A549 (cell line): Measurements from ENCODE around the gene PATL2. TPM values are rescaled to one million over a fixed set of nuclear protein-coding genes. Genes with fewer than 3 reads are reported as not detected.

ENCODE experiments used
- ATAC-seq, 2 experiments: fragments of 200-7000 bp in 1 of 2; fragments of >200 bp in 1 of 2; cut with Nextera tagmentation in 1 of 2; cut with Tn5 transposase in 1 of 2; 3 replicates each; pipeline versions ENCODE4 v1.8.0 to v1.9.1; 2018 to 2020; ENCODE audit warnings: mild to moderate bottlenecking in 1 of 2, moderate library complexity in 1 of 2
- CTCF ChIA-PET: fragments of 300-600 bp; sonication (Branson Sonifier 250); formaldehyde crosslinking; extraction: SDS; loops from one replicate; lab custom pipeline; 2021; ENCODE audit warnings: antibody characterized with exemption, inconsistent platforms; lab: Yijun Ruan, JAX
- POLR2A ChIA-PET: fragments of 350-600 bp; formaldehyde crosslinking; extraction: SDS; loops from one replicate; lab custom pipeline; 2021; ENCODE audit warnings: antibody characterized with exemption, inconsistent platforms; lab: Yijun Ruan, JAX
- DNase-seq, 2 experiments: peaks; one replicate each; pipeline versions ENCODE4 v3.0.0 to v3.0.0-alpha.2; 2011 to 2016; ENCODE audit warnings: low read depth in 1 of 2, low spot score in 1 of 2
- FAIRE-seq: peaks from 2 replicates; lab custom pipeline; 2011; peaks lifted over from hg19 to GRCh38; lab: Jason Lieb, UNC
- H3K27ac ChIP-seq, 2 experiments: fragments of >200 bp; sonication (Bioruptor Twin); formaldehyde crosslinking; 3 replicates each; pipeline ENCODE4 v1.5.1; 2016 to 2017
- H3K4me1 ChIP-seq: fragments of >200 bp; sonication (Bioruptor Twin); formaldehyde crosslinking; 3 replicates; pipeline ENCODE4 v1.6.1; 2016
- H3K4me2 ChIP-seq: fragments of >200 bp; sonication (Bioruptor Twin); formaldehyde crosslinking; 3 replicates; pipeline ENCODE4 v1.6.1; 2016
- H3K4me3 ChIP-seq: fragments of >200 bp; sonication (Bioruptor Twin); formaldehyde crosslinking; 3 replicates; pipeline ENCODE4 v1.5.1; 2016
- H3K9me3 ChIP-seq: fragments of >200 bp; sonication (Bioruptor Twin); formaldehyde crosslinking; 3 replicates; pipeline ENCODE4 v1.6.1; 2016
- CBX2 ChIP-seq: fragments of 200-600 bp; sonication (generic); IDR thresholded peaks from 2 replicates; pipeline ENCODE4 v1.6.1; 2016; ENCODE audit warnings: low read depth, mild to moderate bottlenecking, borderline replicate concordance
- CHD2 ChIP-seq: fragments of 150-350 bp; IDR thresholded peaks from 2 replicates; pipeline ENCODE4 v1.6.1; 2014; ENCODE audit warnings: low read length; ENCODE audit not compliant: partially characterized antibody
- CHD4 ChIP-seq: fragments of 200-600 bp; sonication (generic); IDR thresholded peaks from 2 replicates; pipeline ENCODE4 v1.6.1; 2016; ENCODE audit warnings: antibody characterized with exemption, mild to moderate bottlenecking, borderline replicate concordance
- EHF ChIP-seq: fragments of 250-450 bp; sonication (Bioruptor Pico); IDR thresholded peaks from 2 replicates; pipeline ENCODE4 v1.5.0; 2020; ENCODE audit warnings: mild to moderate bottlenecking
- ESRRA ChIP-seq: fragments of 150-350 bp; IDR thresholded peaks from 2 replicates; pipeline ENCODE4 v1.6.1; 2014; ENCODE audit warnings: mild to moderate bottlenecking, low read length, borderline replicate concordance
- FOSL2 ChIP-seq, 2 experiments: fragments of 450-650 bp in 1 of 2; fragments of >200 bp in 1 of 2; sonication (Bioruptor Twin) in 1 of 2; formaldehyde crosslinking; IDR thresholded peaks; 2 replicates each; pipeline versions ENCODE4 v1.5.0 to v1.6.1; 2016 to 2020; ENCODE audit warnings: mild to moderate bottlenecking in 1 of 2, moderate library complexity in 1 of 2
- HEYL ChIP-seq: fragments of 250-450 bp; sonication (Bioruptor Pico); IDR thresholded peaks from 2 replicates; pipeline ENCODE4 v1.8.0; 2021; ENCODE audit warnings: mild to moderate bottlenecking, moderate library complexity
- HOXA7 ChIP-seq: fragments of 250-450 bp; sonication (Bioruptor Pico); IDR thresholded peaks from 2 replicates; pipeline ENCODE4 v1.5.0; 2020; ENCODE audit warnings: mild to moderate bottlenecking, moderate library complexity
- HOXB5 ChIP-seq: fragments of 250-450 bp; sonication (Bioruptor Pico); IDR thresholded peaks from 2 replicates; pipeline ENCODE4 v1.5.0; 2020; ENCODE audit warnings: mild to moderate bottlenecking, moderate library complexity
- MAX ChIP-seq: IDR thresholded peaks from 2 replicates; pipeline ENCODE4 v1.6.1; 2012
- NFE2L2 ChIP-seq: fragments of 150-350 bp; conservative IDR thresholded peaks from 2 replicates; pipeline ENCODE4 v1.6.1; 2014; ENCODE audit warnings: low read length
- NPAS2 ChIP-seq: fragments of 250-450 bp; sonication (Bioruptor Pico); IDR thresholded peaks from 2 replicates; pipeline ENCODE4 v1.8.0; 2022; ENCODE audit warnings: mild to moderate bottlenecking, moderate library complexity, borderline replicate concordance
- NR3C1 ChIP-seq: fragments of >200 bp; sonication (Bioruptor Twin); formaldehyde crosslinking; IDR thresholded peaks from 3 replicates; pipeline ENCODE4 v1.6.1; 2017
- PHF8 ChIP-seq: fragments of 200-600 bp; sonication (generic); IDR thresholded peaks from 2 replicates; pipeline ENCODE4 v1.6.1; 2016; ENCODE audit warnings: low read depth, mild to moderate bottlenecking, antibody characterized with exemption, moderate library complexity, borderline replicate concordance
- POLR2AphosphoS2 ChIP-seq: conservative IDR thresholded peaks from 2 replicates; pipeline ENCODE4 v1.6.1; 2012; ENCODE audit warnings: low read length, improper control_type of control experiment, inconsistent platforms
- RAD21 ChIP-seq, 2 experiments: fragments of >200 bp in 1 of 2; sonication (Bioruptor Twin) in 1 of 2; formaldehyde crosslinking in 1 of 2; IDR thresholded peaks in 1 of 2; conservative IDR thresholded peaks in 1 of 2; 2 replicates in 1 of 2; 3 replicates in 1 of 2; pipeline ENCODE4 v1.6.1; 2012 to 2018; ENCODE audit warnings: inconsistent platforms in 1 of 2
- SMC3 ChIP-seq: fragments of >200 bp; sonication (Bioruptor Twin); formaldehyde crosslinking; IDR thresholded peaks from 3 replicates; pipeline ENCODE4 v1.6.1; 2018; ENCODE audit warnings: inconsistent platforms
- TP53 ChIP-seq: fragments of 250-450 bp; sonication (Bioruptor Pico); IDR thresholded peaks from 2 replicates; pipeline ENCODE4 v1.5.0; 2021; ENCODE audit warnings: mild to moderate bottlenecking, moderate library complexity
- ZFP36 ChIP-seq: fragments of 450-650 bp; IDR thresholded peaks from 2 replicates; pipeline ENCODE4 v1.6.1; 2014; ENCODE audit warnings: borderline replicate concordance; ENCODE audit not compliant: partially characterized antibody
- WGBS: methylation state at CpG from one replicate; pipeline ENCODE4 v1.1.6; 2017; ENCODE audit errors: missing lambda C conversion rate; 5-methylcytosine and 5-hydroxymethylcytosine counted together
- polyA plus RNA-seq, 4 experiments: library from polyadenylated mRNA; depleted of rRNA in 3 of 4; stranded (reverse); fragments of >200 nt; fragmentation: RNase III in 1 of 4; extraction: RNeasy Plus Mini Kit Qiagen cat#74134 plus additional on column Dnase treatment in 1 of 4; gene quantifications; 2 replicates in 3 of 4; 3 replicates in 1 of 4; pipeline ENCODE4 v1.2.3, GENCODE V29; 2011 to 2017
- TF ChIP-seq, protein P1 (sequence below): fragments of >200 bp; sonication (Bioruptor Twin); formaldehyde crosslinking; IDR thresholded peaks from 3 replicates; pipeline ENCODE4 v1.5.1; 2016
- TF ChIP-seq, protein P2 (sequence below): fragments of 450-650 bp; IDR thresholded peaks from 2 replicates; pipeline ENCODE4 v1.6.1; 2014; ENCODE audit warnings: antibody characterized with exemption
- TF ChIP-seq, protein P3 (sequence below): fragments of 150-350 bp; IDR thresholded peaks from 2 replicates; pipeline ENCODE4 v1.6.1; 2014; ENCODE audit warnings: low read depth, mild to moderate bottlenecking, low read length

The PATL2 gene
- polyA plus RNA-seq, 2 of the 4 experiments (the other 2 are of a cell fraction) = 0.12 to 0.26 TPM

DNA sequence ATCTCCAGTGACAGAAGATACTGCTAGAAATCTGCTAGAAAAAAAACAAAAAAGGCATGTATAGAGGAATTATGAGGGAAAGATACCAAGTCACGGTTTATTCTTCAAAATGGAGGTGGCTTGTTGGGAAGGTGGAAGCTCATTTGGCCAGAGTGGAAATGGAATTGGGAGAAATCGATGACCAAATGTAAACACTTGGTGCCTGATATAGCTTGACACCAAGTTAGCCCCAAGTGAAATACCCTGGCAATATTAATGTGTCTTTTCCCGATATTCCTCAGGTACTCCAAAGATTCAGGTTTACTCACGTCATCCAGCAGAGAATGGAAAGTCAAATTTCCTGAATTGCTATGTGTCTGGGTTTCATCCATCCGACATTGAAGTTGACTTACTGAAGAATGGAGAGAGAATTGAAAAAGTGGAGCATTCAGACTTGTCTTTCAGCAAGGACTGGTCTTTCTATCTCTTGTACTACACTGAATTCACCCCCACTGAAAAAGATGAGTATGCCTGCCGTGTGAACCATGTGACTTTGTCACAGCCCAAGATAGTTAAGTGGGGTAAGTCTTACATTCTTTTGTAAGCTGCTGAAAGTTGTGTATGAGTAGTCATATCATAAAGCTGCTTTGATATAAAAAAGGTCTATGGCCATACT, 4.1 kb upstream of the PATL2 start:
- Histone ChIP-seq H3K4me2 (no peak overlapping the region), H3K9me3 (no peaks in the 10 kb centered on the region), H3K4me1 (peaks cover 5% of the 10 kb centered on the region; the same call in 2 of the 3 replicates), H3K4me3 (no peak overlapping the region), H3K27ac (no peak overlapping the region)
- POLR2A ChIA-PET = interaction anchor here (0.6 to 4.9 kb wide), 2 partner anchors 11 to 12 kb away, joined by 3 to 81 read pairs; no protein-coding TSS in a partner anchor
- TF ChIP-seq HOXB5 (CRISPR knock-in tag) (no peak), NR3C1 (no peak), POLR2AphosphoS2 (no peak)
- CTCF ChIA-PET = interaction anchor here (0.9 to 5.2 kb wide), 3 partner anchors 13 to 21 kb away, joined by 3 to 44 read pairs (median 4); partner anchors contain the start of gene TRIM69
- ATAC-seq = no peak
- DNase-seq = no peak
- FAIRE-seq = no peak
- 91% methylated on average over 6 of the region's 6 CpGs for WGBS

DNA sequence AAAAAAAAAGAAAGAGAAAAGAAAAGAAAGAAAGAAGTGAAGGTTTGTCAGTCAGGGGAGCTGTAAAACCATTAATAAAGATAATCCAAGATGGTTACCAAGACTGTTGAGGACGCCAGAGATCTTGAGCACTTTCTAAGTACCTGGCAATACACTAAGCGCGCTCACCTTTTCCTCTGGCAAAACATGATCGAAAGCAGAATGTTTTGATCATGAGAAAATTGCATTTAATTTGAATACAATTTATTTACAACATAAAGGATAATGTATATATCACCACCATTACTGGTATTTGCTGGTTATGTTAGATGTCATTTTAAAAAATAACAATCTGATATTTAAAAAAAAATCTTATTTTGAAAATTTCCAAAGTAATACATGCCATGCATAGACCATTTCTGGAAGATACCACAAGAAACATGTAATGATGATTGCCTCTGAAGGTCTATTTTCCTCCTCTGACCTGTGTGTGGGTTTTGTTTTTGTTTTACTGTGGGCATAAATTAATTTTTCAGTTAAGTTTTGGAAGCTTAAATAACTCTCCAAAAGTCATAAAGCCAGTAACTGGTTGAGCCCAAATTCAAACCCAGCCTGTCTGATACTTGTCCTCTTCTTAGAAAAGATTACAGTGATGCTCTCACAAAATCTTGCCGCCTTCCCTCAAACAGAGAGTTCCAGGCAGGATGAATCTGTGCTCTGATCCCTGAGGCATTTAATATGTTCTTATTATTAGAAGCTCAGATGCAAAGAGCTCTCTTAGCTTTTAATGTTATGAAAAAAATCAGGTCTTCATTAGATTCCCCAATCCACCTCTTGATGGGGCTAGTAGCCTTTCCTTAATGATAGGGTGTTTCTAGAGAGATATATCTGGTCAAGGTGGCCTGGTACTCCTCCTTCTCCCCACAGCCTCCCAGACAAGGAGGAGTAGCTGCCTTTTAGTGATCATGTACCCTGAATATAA, 2.2 kb upstream of the PATL2 start:
- peak in 1 of 2 experiments; percentile 11; a peak in 2 of 6 replicates for ATAC-seq
- CTCF ChIA-PET = interaction anchor here (0.8 to 5.2 kb wide), 19 partner anchors 9 to 129 kb away, joined by 3 to 44 read pairs (median 4); partner anchors contain the start of genes SPG11 and TRIM69

DNA sequence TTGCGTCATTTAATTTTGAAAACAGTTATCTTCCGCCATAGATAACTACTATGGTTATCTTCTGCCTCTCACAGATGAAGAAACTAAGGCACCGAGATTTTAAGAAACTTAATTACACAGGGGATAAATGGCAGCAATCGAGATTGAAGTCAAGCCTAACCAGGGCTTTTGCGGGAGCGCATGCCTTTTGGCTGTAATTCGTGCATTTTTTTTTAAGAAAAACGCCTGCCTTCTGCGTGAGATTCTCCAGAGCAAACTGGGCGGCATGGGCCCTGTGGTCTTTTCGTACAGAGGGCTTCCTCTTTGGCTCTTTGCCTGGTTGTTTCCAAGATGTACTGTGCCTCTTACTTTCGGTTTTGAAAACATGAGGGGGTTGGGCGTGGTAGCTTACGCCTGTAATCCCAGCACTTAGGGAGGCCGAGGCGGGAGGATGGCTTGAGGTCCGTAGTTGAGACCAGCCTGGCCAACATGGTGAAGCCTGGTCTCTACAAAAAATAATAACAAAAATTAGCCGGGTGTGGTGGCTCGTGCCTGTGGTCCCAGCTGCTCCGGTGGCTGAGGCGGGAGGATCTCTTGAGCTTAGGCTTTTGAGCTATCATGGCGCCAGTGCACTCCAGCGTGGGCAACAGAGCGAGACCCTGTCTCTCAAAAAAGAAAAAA, 1.4 kb upstream of the PATL2 start:
- Histone ChIP-seq H3K4me3 (peak overlapping the region; percentile 86), H3K9me3 (no peaks in the 10 kb centered on the region), H3K4me2 (peak overlapping the region; percentile 75), H3K27ac (peak overlapping the region; percentile 77 to 91), H3K4me1 (peaks cover 5% of the 10 kb centered on the region; the same call in 2 of the 3 replicates)
- ATAC-seq (peak; percentile 33 to 64; a peak in 3 of 6 replicates), FAIRE-seq (no peak), DNase-seq (peak; percentile 19 to 71)
- WGBS = under 1% methylated on average over 22 of the region's 24 CpGs
- POLR2A ChIA-PET = interaction anchor here (0.7 to 4.9 kb wide), 4 partner anchors 15 to 888 kb away, joined by 4 to 81 read pairs (median 16); partner anchors contain the start of genes MFAP1 and SPG11
- CTCF ChIA-PET = interaction anchor here (0.5 to 5.2 kb wide), 11 partner anchors 10 to 197 kb away, joined by 3 to 44 read pairs (median 7); partner anchors contain the start of genes SPG11 and TRIM69
- TF ChIP-seq EHF (CRISPR knock-in tag) = no peak
- no peak for TF ChIP-seq NPAS2 (CRISPR knock-in tag)
- TF ChIP-seq, protein P1, sequence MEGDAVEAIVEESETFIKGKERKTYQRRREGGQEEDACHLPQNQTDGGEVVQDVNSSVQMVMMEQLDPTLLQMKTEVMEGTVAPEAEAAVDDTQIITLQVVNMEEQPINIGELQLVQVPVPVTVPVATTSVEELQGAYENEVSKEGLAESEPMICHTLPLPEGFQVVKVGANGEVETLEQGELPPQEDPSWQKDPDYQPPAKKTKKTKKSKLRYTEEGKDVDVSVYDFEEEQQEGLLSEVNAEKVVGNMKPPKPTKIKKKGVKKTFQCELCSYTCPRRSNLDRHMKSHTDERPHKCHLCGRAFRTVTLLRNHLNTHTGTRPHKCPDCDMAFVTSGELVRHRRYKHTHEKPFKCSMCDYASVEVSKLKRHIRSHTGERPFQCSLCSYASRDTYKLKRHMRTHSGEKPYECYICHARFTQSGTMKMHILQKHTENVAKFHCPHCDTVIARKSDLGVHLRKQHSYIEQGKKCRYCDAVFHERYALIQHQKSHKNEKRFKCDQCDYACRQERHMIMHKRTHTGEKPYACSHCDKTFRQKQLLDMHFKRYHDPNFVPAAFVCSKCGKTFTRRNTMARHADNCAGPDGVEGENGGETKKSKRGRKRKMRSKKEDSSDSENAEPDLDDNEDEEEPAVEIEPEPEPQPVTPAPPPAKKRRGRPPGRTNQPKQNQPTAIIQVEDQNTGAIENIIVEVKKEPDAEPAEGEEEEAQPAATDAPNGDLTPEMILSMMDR = no peak
- TF ChIP-seq PHF8 = no peak
- TF ChIP-seq, protein P2, sequence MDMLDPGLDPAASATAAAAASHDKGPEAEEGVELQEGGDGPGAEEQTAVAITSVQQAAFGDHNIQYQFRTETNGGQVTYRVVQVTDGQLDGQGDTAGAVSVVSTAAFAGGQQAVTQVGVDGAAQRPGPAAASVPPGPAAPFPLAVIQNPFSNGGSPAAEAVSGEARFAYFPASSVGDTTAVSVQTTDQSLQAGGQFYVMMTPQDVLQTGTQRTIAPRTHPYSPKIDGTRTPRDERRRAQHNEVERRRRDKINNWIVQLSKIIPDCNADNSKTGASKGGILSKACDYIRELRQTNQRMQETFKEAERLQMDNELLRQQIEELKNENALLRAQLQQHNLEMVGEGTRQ = no peak
- TF ChIP-seq FOSL2 (IDR thresholded peaks at IDR 0.05) = no peak
- TF ChIP-seq FOSL2 (CRISPR knock-in tag; IDR thresholded peaks at IDR 0.05) = no peak
- TF ChIP-seq ZFP36 = no peak
- TF ChIP-seq TP53 (CRISPR knock-in tag) = no peak

More for the DNA sequence above, 2.2 kb upstream of the PATL2 start:
- FAIRE-seq (no peak), DNase-seq (peak; percentile 36 to 60)
- H3K9me3 ChIP-seq = no peaks in the 10 kb centered on the region
- WGBS = 42% methylated on average over 5 of the region's 5 CpGs
- peak overlapping the region; percentile 77 to 91 for H3K27ac ChIP-seq
- peak overlapping the region; percentile 86 for H3K4me3 ChIP-seq
- POLR2A ChIA-PET = interaction anchor here (0.6 to 4.9 kb wide), 5 partner anchors 14 to 889 kb away, joined by 3 to 81 read pairs (median 7); partner anchors contain the start of genes MFAP1, SPG11 and TRIM69
- peaks cover 5% of the 10 kb centered on the region; the same call in 2 of the 3 replicates for H3K4me1 ChIP-seq
- H3K4me2 ChIP-seq = peak overlapping the region; percentile 75
- TF ChIP-seq CHD4 (no peak), ESRRA (no peak), HOXA7 (CRISPR knock-in tag) (no peak), MAX (no peak), CBX2 (no peak), RAD21 (conservative IDR thresholded peaks at IDR 0.05 in 1 of 2, IDR thresholded peaks at IDR 0.05 in 1 of 2) (peak; percentile 63 to 69), CHD2 (no peak), HEYL (CRISPR knock-in tag) (no peak), NFE2L2 (no peak), SMC3 (peak; percentile 46; the same call in 1 of the 3 replicates)
- TF ChIP-seq, protein P3, sequence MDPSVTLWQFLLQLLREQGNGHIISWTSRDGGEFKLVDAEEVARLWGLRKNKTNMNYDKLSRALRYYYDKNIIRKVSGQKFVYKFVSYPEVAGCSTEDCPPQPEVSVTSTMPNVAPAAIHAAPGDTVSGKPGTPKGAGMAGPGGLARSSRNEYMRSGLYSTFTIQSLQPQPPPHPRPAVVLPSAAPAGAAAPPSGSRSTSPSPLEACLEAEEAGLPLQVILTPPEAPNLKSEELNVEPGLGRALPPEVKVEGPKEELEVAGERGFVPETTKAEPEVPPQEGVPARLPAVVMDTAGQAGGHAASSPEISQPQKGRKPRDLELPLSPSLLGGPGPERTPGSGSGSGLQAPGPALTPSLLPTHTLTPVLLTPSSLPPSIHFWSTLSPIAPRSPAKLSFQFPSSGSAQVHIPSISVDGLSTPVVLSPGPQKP = no peak
- TF ChIP-seq, protein P1 = peak; percentile 42; the same call in 2 of the 3 replicates
